ENCODE results near the gene MCTP1. TPM values are rescaled to one million over a fixed set of nuclear protein-coding genes. Genes with fewer than 3 reads are reported as not detected.
A peak's percentile ranks its signal among the peaks of the same experiment; 100 is the strongest.

Gene MCTP1
- polyA plus RNA-seq, 1 donor from 2014 or later: 1.9 TPM

- H3K9ac ChIP-seq (ENCODE audit: low read length): peak overlapping the region; percentile 54
- peak overlapping the region; percentile 83 for H3K4me3 ChIP-seq (ENCODE audit: low read length)
- no peaks in the 10 kb centered on the region for H3K9me2 ChIP-seq (ENCODE audit: insufficient read depth, low read length)
- no peaks in the 10 kb centered on the region for H4K20me1 ChIP-seq (ENCODE audit: insufficient read depth)
- H3K27ac ChIP-seq (ENCODE audit: low read length): no peak overlapping the region
- H3K36me3 ChIP-seq (ENCODE audit: insufficient read depth, low read length): no peaks in the 10 kb centered on the region
- H3K27me3 ChIP-seq (ENCODE audit: insufficient read depth, low read depth, low read length): peaks cover 51% of the 10 kb centered on the region
- no peaks in the 10 kb centered on the region for H3K79me2 ChIP-seq (replicated peaks; ENCODE audit: insufficient read depth, low read length)
- H3K9me3 ChIP-seq (ENCODE audit: low read length): no peaks in the 10 kb centered on the region
- TF ChIP-seq EP300 (conservative IDR thresholded peaks at IDR 0.05; ENCODE audit: poor library complexity, severe bottlenecking) (no peak), EZH2 (IDR thresholded peaks at IDR 0.05; ENCODE audit: borderline replicate concordance, insufficient read depth, low read length, poor library complexity, severe bottlenecking) (no peak), SMC3 (conservative IDR thresholded peaks at IDR 0.05; ENCODE audit: poor library complexity) (peak; percentile 69), MXI1 (conservative IDR thresholded peaks at IDR 0.05; ENCODE audit: poor library complexity, severe bottlenecking) (peak; percentile 33), CTCF (IDR thresholded peaks at IDR 0.05; ENCODE audit: poor library complexity, severe bottlenecking) (peak; percentile 75), TAF1 (IDR thresholded peaks at IDR 0.05; ENCODE audit: low read depth) (no peak), POLR2AphosphoS5 (IDR thresholded peaks at IDR 0.05) (peak; percentile 4), REST (IDR thresholded peaks at IDR 0.05; ENCODE audit: borderline replicate concordance) (no peak), RAD21 (conservative IDR thresholded peaks at IDR 0.05) (peak; percentile 59)
- peak overlapping the region; percentile 50 for H3K4me2 ChIP-seq (ENCODE audit: low read length)
- peak overlapping the region; percentile 28 for H2AFZ ChIP-seq (ENCODE audit: low read depth, low read length)
- no peaks in the 10 kb centered on the region for H3F3A ChIP-seq (ENCODE audit: insufficient read depth, low read length, poor library complexity, severe bottlenecking)
These were observed 928 bp downstream of the MCTP1 start for GRCh38 chr5:95283761-95284571.

GRCh38 chr5:95283022-95283615 is 1.8 kb downstream of the MCTP1 start:
- H3K4me2 ChIP-seq (ENCODE audit: low read length): peak overlapping the region; percentile 23
- no peaks in the 10 kb centered on the region for H3K79me2 ChIP-seq (replicated peaks; ENCODE audit: insufficient read depth, low read length)
- no peak overlapping the region for H3K27ac ChIP-seq (ENCODE audit: low read length)
- peak overlapping the region; percentile 83 for H3K4me3 ChIP-seq (ENCODE audit: low read length)
- no peak overlapping the region for H3K9ac ChIP-seq (ENCODE audit: low read length)
- TF ChIP-seq MXI1 (conservative IDR thresholded peaks at IDR 0.05; ENCODE audit: poor library complexity, severe bottlenecking) (peak; percentile 17), CTCF (IDR thresholded peaks at IDR 0.05; ENCODE audit: poor library complexity, severe bottlenecking) (no peak)
- peaks cover 51% of the 10 kb centered on the region for H3K27me3 ChIP-seq (ENCODE audit: insufficient read depth, low read depth, low read length)
- no peaks in the 10 kb centered on the region for H3K9me3 ChIP-seq (ENCODE audit: low read length)
- no peaks in the 10 kb centered on the region for H4K20me1 ChIP-seq (ENCODE audit: insufficient read depth)
- no peaks in the 10 kb centered on the region for H3K9me2 ChIP-seq (ENCODE audit: insufficient read depth, low read length)
- H3F3A ChIP-seq (ENCODE audit: insufficient read depth, low read length, poor library complexity, severe bottlenecking): no peaks in the 10 kb centered on the region
- H3K36me3 ChIP-seq (ENCODE audit: insufficient read depth, low read length): no peaks in the 10 kb centered on the region
- no peak overlapping the region for H2AFZ ChIP-seq (ENCODE audit: low read depth, low read length)

All from neural cell (in vitro differentiated cells).